Measurements from ENCODE around the gene TTLL8. TPM values are rescaled to one million over a fixed set of nuclear protein-coding genes. Genes with fewer than 3 reads are reported as not detected.

Gene TTLL8
- total RNA-seq, 3 donors from 2014 or later: not detected

DNA sequence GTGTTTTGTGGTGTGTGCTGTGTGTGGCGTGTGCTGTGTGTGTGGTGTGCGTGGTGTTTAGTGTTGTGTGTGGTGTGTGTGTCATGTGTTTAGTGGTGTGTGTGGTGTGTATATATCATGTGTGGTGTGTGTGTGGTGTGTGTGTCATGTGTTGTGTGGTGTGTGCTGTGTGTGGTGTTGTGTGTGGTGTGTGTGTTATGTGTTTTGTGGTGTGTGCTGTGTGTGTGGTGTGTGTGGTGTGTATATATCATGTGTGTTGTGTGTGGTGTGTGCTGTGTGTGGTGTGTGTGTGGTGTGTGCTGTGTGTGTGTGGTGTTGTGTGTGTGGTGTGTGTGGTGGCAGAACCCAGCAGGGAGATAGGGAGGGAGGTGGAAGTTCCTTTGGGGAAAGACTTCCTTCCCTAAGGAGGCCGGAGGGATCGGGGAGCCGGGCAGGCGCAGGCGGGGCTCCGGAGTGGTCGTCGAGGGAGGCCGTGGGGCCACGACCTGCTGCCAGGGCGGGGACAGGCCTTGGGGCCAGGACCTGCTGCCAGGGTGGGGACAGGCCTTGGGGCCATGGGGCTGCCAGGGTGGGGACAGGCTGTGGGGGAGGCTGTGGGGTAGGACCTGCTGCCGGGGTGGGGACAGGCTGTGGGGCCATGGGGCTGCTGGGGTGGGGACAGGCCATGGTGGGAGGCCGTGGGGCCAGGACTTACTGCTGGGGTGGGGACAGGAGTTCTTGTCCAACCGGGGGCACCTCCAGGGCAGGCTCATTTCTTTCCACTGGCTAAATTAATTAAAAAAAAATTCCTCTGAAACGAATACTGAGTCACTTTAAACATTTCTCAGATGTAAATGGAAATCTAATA is 82.3 kb downstream of the TTLL8 start:
- Histone ChIP-seq H3K4me3 (no peak overlapping the region), H3K36me3 (no peaks in the 10 kb centered on the region), H3K4me1 (peaks cover 0 to 13% of the 10 kb centered on the region in 2 donors), H3K9me3 (no peaks in the 10 kb centered on the region), H3K27me3 (no peaks in the 10 kb centered on the region), H3K27ac (peak overlapping the region; percentile 57 to 82)
- intact Hi-C loops (cut with DNase I; ENCODE audit: low total_unique reads): no loop called here
- peak; percentile 17 to 49 for DNase-seq (ENCODE audit: low spot score in 2 of 2)
- no peak for TF ChIP-seq POLR2AphosphoS5 (IDR thresholded peaks at IDR 0.05)
- TF ChIP-seq POLR2A (IDR thresholded peaks at IDR 0.05): no peak
- no peak for TF ChIP-seq CTCF (IDR thresholded peaks at IDR 0.05)

GRCh38 chr22:49973018-49973961 is 84.8 kb downstream of the TTLL8 start:
- Histone ChIP-seq H3K36me3 (no peaks in the 10 kb centered on the region), H3K4me1 (peaks cover 10 to 18% of the 10 kb centered on the region in 2 donors), H3K9me3 (no peaks in the 10 kb centered on the region), H3K27ac (no peak overlapping the region), H3K4me3 (no peak overlapping the region), H3K27me3 (no peaks in the 10 kb centered on the region)
- TF ChIP-seq POLR2AphosphoS5 (IDR thresholded peaks at IDR 0.05): no peak
- TF ChIP-seq POLR2A (IDR thresholded peaks at IDR 0.05): no peak
- no peak for TF ChIP-seq CTCF (IDR thresholded peaks at IDR 0.05)
- peak in 1 of 2 donors; percentile 10 for DNase-seq (ENCODE audit: low spot score in 2 of 2)
- intact Hi-C loops (cut with DNase I; ENCODE audit: low total_unique reads): no loop called here

DNA sequence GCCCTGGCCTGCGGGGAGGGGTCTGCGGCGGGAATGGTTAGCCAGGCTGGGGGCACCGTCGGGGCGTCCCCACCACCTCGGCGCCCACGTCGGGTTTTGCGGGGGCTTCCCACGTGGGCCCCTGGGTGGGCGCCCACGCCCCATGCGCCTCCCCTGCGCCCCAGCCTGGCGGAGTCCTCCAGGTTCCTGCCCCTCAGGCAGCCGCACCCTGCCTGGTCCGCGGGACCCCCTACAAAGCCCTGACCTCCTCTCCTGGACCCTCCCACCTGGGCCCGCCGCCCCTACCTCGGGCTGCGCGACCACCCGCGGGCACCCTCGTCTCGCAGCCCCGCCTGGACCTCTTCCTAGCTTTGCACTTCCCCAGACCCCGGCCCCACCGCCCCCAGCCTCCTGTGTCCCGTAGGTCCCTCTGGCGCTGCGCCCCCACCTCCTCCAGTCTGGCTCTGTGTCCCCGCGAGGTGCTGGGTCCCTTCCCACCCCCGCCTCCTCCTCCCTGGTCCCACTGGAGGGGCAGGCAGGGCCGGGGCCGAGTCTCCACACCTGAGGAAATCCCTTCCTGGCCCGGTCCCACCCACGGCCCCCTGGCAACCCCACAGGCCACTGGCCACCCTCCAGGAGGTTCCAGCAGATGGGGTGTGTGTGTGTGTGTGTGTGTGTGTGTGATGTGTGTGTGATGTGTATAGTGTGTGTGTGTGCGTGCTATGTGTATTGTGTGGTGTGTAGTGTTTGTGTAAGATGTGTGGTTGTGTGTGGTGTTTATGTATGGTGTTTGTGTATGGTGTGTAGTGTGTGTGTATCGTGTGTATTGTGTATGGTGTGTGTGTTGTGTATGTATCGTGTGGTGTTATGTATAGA is 85.7 kb downstream of the TTLL8 start:
- peak; percentile 34 to 51 for DNase-seq (ENCODE audit: low spot score in 2 of 2)
- Histone ChIP-seq H3K27ac (peak overlapping the region; percentile 78 to 88), H3K4me1 (peaks cover 10 to 18% of the 10 kb centered on the region in 2 donors), H3K4me3 (peak overlapping the region; percentile 47 to 64 (median 57)), H3K9me3 (no peaks in the 10 kb centered on the region), H3K36me3 (no peaks in the 10 kb centered on the region), H3K27me3 (no peaks in the 10 kb centered on the region)
- TF ChIP-seq POLR2A (IDR thresholded peaks at IDR 0.05) (no peak), CTCF (IDR thresholded peaks at IDR 0.05) (no peak), POLR2AphosphoS5 (IDR thresholded peaks at IDR 0.05) (no peak)
- intact Hi-C loops (cut with DNase I; ENCODE audit: low total_unique reads): no loop called here

DNA sequence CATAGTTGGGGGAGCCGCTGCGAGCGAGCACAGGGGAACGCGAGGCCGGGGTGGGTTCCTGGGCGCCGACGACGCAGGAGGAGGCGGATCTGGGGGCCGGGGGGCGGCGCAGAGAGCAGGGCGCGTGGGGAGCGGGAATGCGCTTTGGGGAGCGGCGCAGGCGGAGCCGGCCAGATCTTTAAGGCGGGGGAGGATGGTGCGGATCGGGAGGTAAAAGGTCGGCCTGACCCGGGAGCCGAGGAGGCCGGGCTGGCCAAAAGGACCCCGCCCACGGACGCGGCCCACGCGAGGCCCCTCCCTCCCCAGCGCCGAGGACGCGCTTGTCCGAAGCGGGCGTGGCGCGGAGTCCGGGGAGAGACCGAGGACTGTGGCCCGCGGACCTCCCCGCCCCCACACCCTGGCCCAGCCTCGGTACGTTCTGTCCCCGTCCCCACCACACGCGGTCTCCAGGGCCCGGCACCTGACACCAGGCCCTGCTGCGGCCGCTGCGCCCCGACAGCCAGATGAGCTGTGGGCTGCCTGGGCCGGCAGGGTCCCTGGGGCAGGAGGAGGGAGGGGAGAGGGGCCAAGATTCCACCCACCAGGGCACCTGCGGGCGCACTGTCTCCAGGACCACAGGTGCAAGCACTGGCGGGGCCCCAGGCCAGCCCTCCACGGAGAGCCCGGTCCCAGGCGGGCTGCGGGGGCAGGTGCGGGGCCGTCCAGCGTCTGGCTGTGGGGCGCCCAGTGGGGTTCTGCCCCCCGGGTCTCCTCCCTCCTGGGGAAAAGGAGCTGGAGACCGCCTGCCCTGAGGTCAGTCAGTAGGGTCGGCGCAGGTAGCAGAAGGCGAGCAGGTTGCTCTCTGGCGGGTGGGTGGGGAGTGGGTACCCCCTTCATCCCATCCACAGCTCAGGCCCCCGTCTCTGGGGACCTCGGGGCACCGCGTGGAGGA is 86.6 kb downstream of the TTLL8 start:
- intact Hi-C loops (cut with DNase I; ENCODE audit: low total_unique reads): no loop called here
- Histone ChIP-seq H3K9me3 (no peaks in the 10 kb centered on the region), H3K4me1 (peaks cover 16 to 21% of the 10 kb centered on the region in 2 donors), H3K27ac (peak overlapping the region; percentile 78 to 88), H3K36me3 (no peaks in the 10 kb centered on the region), H3K4me3 (peak overlapping the region; percentile 47 to 64 (median 57)), H3K27me3 (no peaks in the 10 kb centered on the region)
- TF ChIP-seq POLR2AphosphoS5 (IDR thresholded peaks at IDR 0.05) (peak in 1 of 3 donors; percentile 47), CTCF (IDR thresholded peaks at IDR 0.05) (no peak), POLR2A (IDR thresholded peaks at IDR 0.05) (no peak)
- DNase-seq (ENCODE audit: low spot score in 2 of 2): peak; percentile 69 to 79
